ENCODE measurements around the gene MYEOV. TPM values are rescaled to one million over a fixed set of nuclear protein-coding genes. Genes with fewer than 3 reads are reported as not detected.

Gene MYEOV
- total RNA-seq, 1 experiment from 2014 or later = 0.52 TPM

GRCh38 chr11:69320756-69321741, 27.1 kb downstream of the MYEOV start:
- no peaks in the 10 kb centered on the region for H3K9me3 ChIP-seq
- H3K4me1 ChIP-seq = no peaks in the 10 kb centered on the region
- no peaks in the 10 kb centered on the region for H3K27me3 Mint-ChIP-seq (ENCODE audit: insufficient read depth, unreplicated experiment)
- intact Hi-C loops (cut with micrococcal nuclease; ENCODE audit: unreplicated experiment) = no loop called here
- peaks cover 6% of the 10 kb centered on the region for H3K9me3 Mint-ChIP-seq (ENCODE audit: unreplicated experiment)
- BruUV-seq (replicated peaks) = no TSS peak
- DNase-seq = peak in 1 of 2 experiments; percentile 32
- H3K4me3 Mint-ChIP-seq (ENCODE audit: unreplicated experiment) = no peak overlapping the region
- H3K4me3 ChIP-seq (ENCODE audit: low read depth, low read length) = no peak overlapping the region
- CTCF ChIA-PET = no interaction called here
- H3K4me1 Mint-ChIP-seq (ENCODE audit: low read depth, unreplicated experiment) = no peaks in the 10 kb centered on the region
- H3K27me3 ChIP-seq (replicated peaks; ENCODE audit: control insufficient read depth, insufficient read depth, low read length) = no peaks in the 10 kb centered on the region
- POLR2A ChIA-PET = no interaction called here
- H3K27ac Mint-ChIP-seq (ENCODE audit: unreplicated experiment) = no peak overlapping the region
- TF ChIP-seq CTCF (IDR thresholded peaks at IDR 0.05; ENCODE audit: insufficient read depth in 1 of 2, low read depth in 1 of 2, low read length in 1 of 2, severe bottlenecking in 1 of 2, unreplicated experiment in 1 of 2) = no peak
- H3K36me3 Mint-ChIP-seq (ENCODE audit: insufficient read depth, unreplicated experiment) = no peaks in the 10 kb centered on the region
- no peaks in the 10 kb centered on the region for H3K36me3 ChIP-seq (ENCODE audit: control insufficient read depth, insufficient read depth, low read length)

DNA sequence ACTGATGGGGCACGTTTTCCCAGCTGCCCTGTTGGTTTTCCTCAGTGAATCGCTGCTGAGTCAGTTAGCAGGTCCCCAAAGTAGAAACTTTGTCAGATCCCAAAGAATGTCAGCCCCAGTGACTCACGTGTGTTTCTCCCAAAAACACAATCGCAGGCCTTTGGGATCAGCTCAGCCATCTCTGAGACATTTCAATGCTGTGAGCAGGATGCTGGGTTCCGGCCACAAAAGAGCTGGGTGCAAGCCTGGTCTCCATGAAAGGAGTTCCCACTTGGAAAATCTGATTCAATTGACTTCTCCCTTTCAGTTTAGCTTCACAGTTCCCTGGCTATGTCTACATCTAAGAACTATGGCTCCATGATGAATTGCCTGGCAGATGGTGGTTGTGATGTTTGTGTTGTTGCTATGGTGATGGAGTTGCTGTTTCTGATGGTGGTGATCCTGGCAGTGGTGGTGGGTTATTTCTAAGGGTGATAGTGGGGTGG, 28.0 kb downstream of the MYEOV start:
- Mint-ChIP-seq H3K4me1 (ENCODE audit: low read depth, unreplicated experiment) (no peaks in the 10 kb centered on the region), H3K9me3 (ENCODE audit: unreplicated experiment) (peaks cover 6% of the 10 kb centered on the region), H3K4me3 (ENCODE audit: unreplicated experiment) (no peak overlapping the region), H3K27me3 (ENCODE audit: insufficient read depth, unreplicated experiment) (no peaks in the 10 kb centered on the region), H3K27ac (ENCODE audit: unreplicated experiment) (no peak overlapping the region), H3K36me3 (ENCODE audit: insufficient read depth, unreplicated experiment) (no peaks in the 10 kb centered on the region)
- Histone ChIP-seq H3K4me1 (no peaks in the 10 kb centered on the region), H3K9me3 (no peaks in the 10 kb centered on the region), H3K27me3 (replicated peaks; ENCODE audit: control insufficient read depth, insufficient read depth, low read length) (no peaks in the 10 kb centered on the region), H3K36me3 (ENCODE audit: control insufficient read depth, insufficient read depth, low read length) (no peaks in the 10 kb centered on the region), H3K4me3 (ENCODE audit: low read depth, low read length) (no peak overlapping the region)
- intact Hi-C loops (cut with micrococcal nuclease; ENCODE audit: unreplicated experiment) = no loop called here
- ChIA-PET CTCF (no interaction called here), POLR2A (no interaction called here)
- no peak for TF ChIP-seq CTCF (IDR thresholded peaks at IDR 0.05; ENCODE audit: insufficient read depth in 1 of 2, low read depth in 1 of 2, low read length in 1 of 2, severe bottlenecking in 1 of 2, unreplicated experiment in 1 of 2)
- peak in 1 of 2 experiments; percentile 6 for DNase-seq
- no TSS peak for BruUV-seq (replicated peaks)

GRCh38 chr11:69325446-69325845, 31.5 kb downstream of the MYEOV start:
- ChIA-PET POLR2A (interaction anchor here (0.6 kb wide), 1 partner anchor 110 kb away, joined by 4 read pairs; no protein-coding TSS in a partner anchor), CTCF (no interaction called here)
- H3K4me1 ChIP-seq = no peaks in the 10 kb centered on the region

More at GRCh38 chr11:69325446-69325845, 31.5 kb downstream of the MYEOV start:
- no TSS peak for BruUV-seq (replicated peaks)
- H3K4me3 Mint-ChIP-seq (ENCODE audit: unreplicated experiment) = no peak overlapping the region
- intact Hi-C loops (cut with micrococcal nuclease; ENCODE audit: unreplicated experiment) = no loop called here
- no peaks in the 10 kb centered on the region for H3K36me3 Mint-ChIP-seq (ENCODE audit: insufficient read depth, unreplicated experiment)
- H3K27me3 Mint-ChIP-seq (ENCODE audit: insufficient read depth, unreplicated experiment) = no peaks in the 10 kb centered on the region
- no peak for TF ChIP-seq CTCF (IDR thresholded peaks at IDR 0.05; ENCODE audit: insufficient read depth in 1 of 2, low read depth in 1 of 2, low read length in 1 of 2, severe bottlenecking in 1 of 2, unreplicated experiment in 1 of 2)
- Histone ChIP-seq H3K27me3 (replicated peaks; ENCODE audit: control insufficient read depth, insufficient read depth, low read length) (no peaks in the 10 kb centered on the region), H3K36me3 (ENCODE audit: control insufficient read depth, insufficient read depth, low read length) (no peaks in the 10 kb centered on the region), H3K4me3 (ENCODE audit: low read depth, low read length) (no peak overlapping the region), H3K9me3 (no peaks in the 10 kb centered on the region)
- peak in 1 of 2 experiments; percentile 19 for DNase-seq
- no peaks in the 10 kb centered on the region for H3K4me1 Mint-ChIP-seq (ENCODE audit: low read depth, unreplicated experiment)
- no peaks in the 10 kb centered on the region for H3K9me3 Mint-ChIP-seq (ENCODE audit: unreplicated experiment)
- no peak overlapping the region for H3K27ac Mint-ChIP-seq (ENCODE audit: unreplicated experiment)

Data from Caco-2 (cell line).